HEK293 (cell line): ENCODE results near the gene CA12.

Source experiments
- CTCF ChIA-PET: fragments of 350-600 bp; formaldehyde crosslinking; extraction: SDS; loops from one replicate; lab custom pipeline; 2021; ENCODE audit warnings: antibody characterized with exemption; lab: Yijun Ruan, JAX
- POLR2A ChIA-PET: fragments of 300-600 bp; formaldehyde crosslinking; extraction: SDS; loops from one replicate; lab custom pipeline; 2020; ENCODE audit warnings: antibody characterized with exemption, inconsistent platforms; lab: Yijun Ruan, JAX
- H3K27ac ChIP-seq: fragments of 200-500 bp; sonication (Bioruptor generic); 2 replicates; pipeline ENCODE4 v1.5.1; 2014; ENCODE audit warnings: low read depth, low read length, control low read depth, inconsistent platforms; ENCODE audit errors: extremely low read depth
- H3K36me3 ChIP-seq, 2 experiments: fragments of 200-500 bp in 1 of 2; sonication (Bioruptor generic) in 1 of 2; 1 replicate in 1 of 2; 2 replicates in 1 of 2; pipeline ENCODE4 v1.5.1; 2014 to 2017; ENCODE audit warnings: inconsistent platforms in 2 of 2, low read length in 2 of 2; ENCODE audit not compliant: control insufficient read depth in 2 of 2, insufficient read depth in 1 of 2
- H3K4me1 ChIP-seq: fragments of 200-500 bp; sonication (Bioruptor generic); 2 replicates; pipeline ENCODE4 v1.5.1; 2014; ENCODE audit warnings: mild to moderate bottlenecking, low read length, inconsistent platforms; ENCODE audit not compliant: control insufficient read depth, insufficient read depth
- H3K4me3 ChIP-seq: 2 replicates; pipeline ENCODE4 v1.5.1; 2011; ENCODE audit warnings: low read depth, mild to moderate bottlenecking, control low read depth, low read length, moderate library complexity
- H3K9me3 ChIP-seq: fragments of 200-500 bp; sonication (Bioruptor generic); 2 replicates; pipeline ENCODE4 v1.5.1; 2014; ENCODE audit warnings: low read depth, low read length, inconsistent platforms; ENCODE audit not compliant: control insufficient read depth, insufficient read depth
- GLI4 ChIP-seq: fragments of 450-650 bp; formaldehyde crosslinking; IDR thresholded peaks from 2 replicates; pipeline ENCODE4 v1.5.1; 2016; ENCODE audit warnings: missing biosample characterization, missing genetic modification characterization
- HOXC10 ChIP-seq: sonication (generic); formaldehyde crosslinking; IDR thresholded peaks from 2 replicates; pipeline ENCODE4 v1.8.1; 2023; ENCODE audit warnings: mild to moderate bottlenecking, missing genetic modification reagents
- IKZF3 ChIP-seq: fragments of 450-650 bp; IDR thresholded peaks from 2 replicates; pipeline ENCODE4 v1.5.0; 2018; ENCODE audit warnings: missing biosample characterization, mild to moderate bottlenecking, missing genetic modification characterization, moderate library complexity
- KLF9 ChIP-seq: fragments of 450-650 bp; formaldehyde crosslinking; IDR thresholded peaks from 2 replicates; pipeline ENCODE4 v1.5.1; 2016; ENCODE audit warnings: missing biosample characterization, missing genetic modification characterization, low read depth
- OSR2 ChIP-seq: fragments of 450-650 bp; formaldehyde crosslinking; IDR thresholded peaks from 2 replicates; pipeline ENCODE4 v1.5.1; 2016; ENCODE audit warnings: missing biosample characterization, missing genetic modification characterization
- TCF7L2 ChIP-seq: IDR thresholded peaks from 2 replicates; pipeline ENCODE4 v1.6.1; 2011; ENCODE audit warnings: low read depth, mild to moderate bottlenecking, inconsistent platforms, low read length, moderate library complexity, borderline replicate concordance
- ZBTB1 ChIP-seq: fragments of 450-650 bp; formaldehyde crosslinking; IDR thresholded peaks from 2 replicates; pipeline ENCODE4 v1.5.1; 2016; ENCODE audit warnings: missing biosample characterization, missing genetic modification characterization
- ZNF16 ChIP-seq: fragments of 450-650 bp; formaldehyde crosslinking; IDR thresholded peaks from 2 replicates; pipeline ENCODE4 v1.5.1; 2016; ENCODE audit warnings: low read depth, missing biosample characterization, missing genetic modification characterization
- ZNF2 ChIP-seq: fragments of 450-650 bp; formaldehyde crosslinking; IDR thresholded peaks from 2 replicates; pipeline ENCODE4 v1.5.1; 2016; ENCODE audit warnings: missing biosample characterization, missing genetic modification characterization
- ZNF366 ChIP-seq: fragments of 450-650 bp; formaldehyde crosslinking; conservative IDR thresholded peaks from 2 replicates; pipeline ENCODE4 v1.5.1; 2016; ENCODE audit warnings: missing biosample characterization, missing genetic modification characterization
- ZNF394 ChIP-seq: fragments of 450-650 bp; formaldehyde crosslinking; IDR thresholded peaks from 2 replicates; pipeline ENCODE4 v1.5.1; 2016; ENCODE audit warnings: missing biosample characterization, missing genetic modification characterization, mild to moderate bottlenecking, moderate library complexity, borderline replicate concordance
- ZNF404 ChIP-seq: fragments of 450-650 bp; formaldehyde crosslinking; IDR thresholded peaks from 2 replicates; pipeline ENCODE4 v1.5.1; 2017; ENCODE audit warnings: missing biosample characterization, missing genetic modification characterization
- ZNF560 ChIP-seq: fragments of 450-650 bp; formaldehyde crosslinking; IDR thresholded peaks from 2 replicates; pipeline ENCODE4 v1.5.1; 2017; ENCODE audit warnings: missing biosample characterization, missing genetic modification characterization, borderline replicate concordance
- ZNF76 ChIP-seq: fragments of 450-650 bp; formaldehyde crosslinking; IDR thresholded peaks from 2 replicates; pipeline ENCODE4; 2016; ENCODE audit warnings: low read depth, missing biosample characterization, missing genetic modification characterization, borderline replicate concordance
- ZNF785 ChIP-seq: fragments of 450-650 bp; formaldehyde crosslinking; IDR thresholded peaks from 2 replicates; pipeline ENCODE4 v1.5.1; 2016; ENCODE audit warnings: missing biosample characterization, missing genetic modification characterization
- ZSCAN16 ChIP-seq: fragments of 450-650 bp; formaldehyde crosslinking; IDR thresholded peaks from 2 replicates; pipeline ENCODE4 v1.5.1; 2016; ENCODE audit warnings: missing biosample characterization, missing genetic modification characterization
- TF ChIP-seq, protein P1 (sequence below): fragments of 450-650 bp; formaldehyde crosslinking; IDR thresholded peaks from 2 replicates; pipeline ENCODE4 v1.5.1; 2017; ENCODE audit warnings: missing biosample characterization, missing genetic modification characterization
- TF ChIP-seq, protein P2 (sequence below): fragments of 450-650 bp; formaldehyde crosslinking; IDR thresholded peaks from 2 replicates; pipeline ENCODE4 v1.5.1; 2016; ENCODE audit warnings: missing biosample characterization, missing genetic modification characterization, low read depth
- TF ChIP-seq, protein P3 (sequence below): fragments of 450-650 bp; formaldehyde crosslinking; conservative IDR thresholded peaks from 2 replicates; pipeline ENCODE4 v1.5.1; 2016; ENCODE audit warnings: low read depth, missing biosample characterization, missing genetic modification characterization

The CA12 gene

DNA sequence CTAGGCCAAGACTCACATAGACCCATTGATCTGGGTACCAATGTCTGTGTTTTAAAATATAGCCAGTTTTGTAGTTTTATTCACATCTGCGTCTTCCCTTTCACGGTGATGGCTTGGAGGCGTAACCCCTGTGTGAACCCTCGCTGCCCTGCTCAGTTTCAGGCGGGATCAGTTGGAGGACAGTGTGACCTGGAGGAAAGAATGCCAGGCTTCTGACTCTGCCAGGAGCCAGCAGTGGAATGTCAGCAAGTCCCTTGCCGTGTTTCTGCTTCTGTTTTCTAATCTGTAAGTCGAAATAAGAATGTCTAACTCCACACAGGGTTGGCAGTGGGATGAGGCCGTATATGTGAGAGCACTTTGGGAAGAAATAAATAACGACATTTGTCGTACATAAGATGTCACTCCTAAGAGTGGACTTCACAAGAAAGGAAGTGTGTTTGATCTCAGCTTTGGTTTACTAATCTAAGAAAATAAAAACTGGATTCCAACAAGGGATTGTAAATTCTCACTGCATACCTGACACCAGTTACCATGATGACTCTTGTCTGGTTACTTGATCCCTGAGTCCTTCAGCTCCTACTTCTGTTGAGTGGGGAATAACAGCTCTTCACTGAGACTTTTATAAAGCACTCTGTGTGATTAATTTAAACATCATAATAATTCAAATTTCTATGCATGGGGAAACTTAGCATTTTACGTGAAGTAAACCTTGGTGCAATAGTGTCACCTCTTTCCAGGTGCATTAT is 6.3 kb upstream of the CA12 start (continued):
- TF ChIP-seq ZNF560 (no peak), HOXC10 (no peak), ZNF366 (tag by site-specific recombination) (no peak), KLF9 (tag by site-specific recombination) (no peak)
- TF ChIP-seq, protein P1, sequence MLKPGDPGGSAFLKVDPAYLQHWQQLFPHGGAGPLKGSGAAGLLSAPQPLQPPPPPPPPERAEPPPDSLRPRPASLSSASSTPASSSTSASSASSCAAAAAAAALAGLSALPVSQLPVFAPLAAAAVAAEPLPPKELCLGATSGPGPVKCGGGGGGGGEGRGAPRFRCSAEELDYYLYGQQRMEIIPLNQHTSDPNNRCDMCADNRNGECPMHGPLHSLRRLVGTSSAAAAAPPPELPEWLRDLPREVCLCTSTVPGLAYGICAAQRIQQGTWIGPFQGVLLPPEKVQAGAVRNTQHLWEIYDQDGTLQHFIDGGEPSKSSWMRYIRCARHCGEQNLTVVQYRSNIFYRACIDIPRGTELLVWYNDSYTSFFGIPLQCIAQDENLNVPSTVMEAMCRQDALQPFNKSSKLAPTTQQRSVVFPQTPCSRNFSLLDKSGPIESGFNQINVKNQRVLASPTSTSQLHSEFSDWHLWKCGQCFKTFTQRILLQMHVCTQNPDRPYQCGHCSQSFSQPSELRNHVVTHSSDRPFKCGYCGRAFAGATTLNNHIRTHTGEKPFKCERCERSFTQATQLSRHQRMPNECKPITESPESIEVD (tag by site-specific recombination): no peak

DNA sequence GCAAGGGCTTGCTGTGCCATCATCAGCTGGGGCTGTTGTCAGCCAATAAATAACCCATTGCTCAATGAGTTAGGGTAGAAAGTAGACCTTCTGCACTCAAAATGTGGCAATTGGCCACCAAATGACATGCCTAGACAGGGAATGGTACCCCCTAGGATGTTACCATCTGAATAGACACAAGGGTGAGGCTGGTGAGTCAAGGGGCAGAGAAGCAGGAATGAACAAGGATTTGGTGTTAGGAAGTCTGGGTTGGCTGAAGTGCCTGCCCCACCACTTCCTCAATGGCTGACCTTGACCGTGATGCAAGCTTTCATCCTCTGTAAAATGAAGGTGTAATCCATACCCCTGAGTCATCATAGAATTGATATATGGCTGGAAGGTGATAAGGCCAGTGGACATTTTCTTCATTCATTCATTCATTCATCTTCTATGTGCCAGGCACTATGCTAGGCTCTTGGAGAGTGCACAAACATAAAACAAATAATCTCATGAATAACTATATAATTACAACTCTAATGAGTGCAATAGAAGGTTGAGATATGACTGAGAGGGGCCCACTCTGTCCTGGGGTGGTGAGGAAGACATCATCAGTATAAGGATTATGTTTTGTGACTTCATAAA is 4.4 kb upstream of the CA12 start:
- ChIA-PET POLR2A (no interaction called here), CTCF (no interaction called here)
- H3K4me3 ChIP-seq: no peak overlapping the region
- peaks cover 6% of the 10 kb centered on the region; the same call in 1 of the 2 replicates for H3K4me1 ChIP-seq
- H3K27ac ChIP-seq: no peak overlapping the region
- no peaks in the 10 kb centered on the region for H3K9me3 ChIP-seq
- TF ChIP-seq ZNF404 (tag by site-specific recombination) (no peak), ZNF16 (tag by site-specific recombination) (no peak), OSR2 (tag by site-specific recombination) (no peak), GLI4 (tag by site-specific recombination) (no peak), ZNF785 (tag by site-specific recombination) (no peak), TCF7L2 (no peak), ZNF394 (tag by site-specific recombination) (no peak), ZNF2 (tag by site-specific recombination) (no peak), ZSCAN16 (no peak), ZNF76 (tag by site-specific recombination) (no peak), ZBTB1 (tag by site-specific recombination) (no peak), IKZF3 (tag by site-specific recombination) (no peak)
- TF ChIP-seq, protein P2, sequence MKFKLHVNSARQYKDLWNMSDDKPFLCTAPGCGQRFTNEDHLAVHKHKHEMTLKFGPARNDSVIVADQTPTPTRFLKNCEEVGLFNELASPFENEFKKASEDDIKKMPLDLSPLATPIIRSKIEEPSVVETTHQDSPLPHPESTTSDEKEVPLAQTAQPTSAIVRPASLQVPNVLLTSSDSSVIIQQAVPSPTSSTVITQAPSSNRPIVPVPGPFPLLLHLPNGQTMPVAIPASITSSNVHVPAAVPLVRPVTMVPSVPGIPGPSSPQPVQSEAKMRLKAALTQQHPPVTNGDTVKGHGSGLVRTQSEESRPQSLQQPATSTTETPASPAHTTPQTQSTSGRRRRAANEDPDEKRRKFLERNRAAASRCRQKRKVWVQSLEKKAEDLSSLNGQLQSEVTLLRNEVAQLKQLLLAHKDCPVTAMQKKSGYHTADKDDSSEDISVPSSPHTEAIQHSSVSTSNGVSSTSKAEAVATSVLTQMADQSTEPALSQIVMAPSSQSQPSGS (tag by site-specific recombination): no peak
- TF ChIP-seq, protein P3, sequence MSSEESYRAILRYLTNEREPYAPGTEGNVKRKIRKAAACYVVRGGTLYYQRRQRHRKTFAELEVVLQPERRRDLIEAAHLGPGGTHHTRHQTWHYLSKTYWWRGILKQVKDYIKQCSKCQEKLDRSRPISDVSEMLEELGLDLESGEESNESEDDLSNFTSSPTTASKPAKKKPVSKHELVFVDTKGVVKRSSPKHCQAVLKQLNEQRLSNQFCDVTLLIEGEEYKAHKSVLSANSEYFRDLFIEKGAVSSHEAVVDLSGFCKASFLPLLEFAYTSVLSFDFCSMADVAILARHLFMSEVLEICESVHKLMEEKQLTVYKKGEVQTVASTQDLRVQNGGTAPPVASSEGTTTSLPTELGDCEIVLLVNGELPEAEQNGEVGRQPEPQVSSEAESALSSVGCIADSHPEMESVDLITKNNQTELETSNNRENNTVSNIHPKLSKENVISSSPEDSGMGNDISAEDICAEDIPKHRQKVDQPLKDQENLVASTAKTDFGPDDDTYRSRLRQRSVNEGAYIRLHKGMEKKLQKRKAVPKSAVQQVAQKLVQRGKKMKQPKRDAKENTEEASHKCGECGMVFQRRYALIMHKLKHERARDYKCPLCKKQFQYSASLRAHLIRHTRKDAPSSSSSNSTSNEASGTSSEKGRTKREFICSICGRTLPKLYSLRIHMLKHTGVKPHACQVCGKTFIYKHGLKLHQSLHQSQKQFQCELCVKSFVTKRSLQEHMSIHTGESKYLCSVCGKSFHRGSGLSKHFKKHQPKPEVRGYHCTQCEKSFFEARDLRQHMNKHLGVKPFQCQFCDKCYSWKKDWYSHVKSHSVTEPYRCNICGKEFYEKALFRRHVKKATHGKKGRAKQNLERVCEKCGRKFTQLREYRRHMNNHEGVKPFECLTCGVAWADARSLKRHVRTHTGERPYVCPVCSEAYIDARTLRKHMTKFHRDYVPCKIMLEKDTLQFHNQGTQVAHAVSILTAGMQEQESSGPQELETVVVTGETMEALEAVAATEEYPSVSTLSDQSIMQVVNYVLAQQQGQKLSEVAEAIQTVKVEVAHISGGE (tag by site-specific recombination): no peak
- H3K36me3 ChIP-seq: no peaks in the 10 kb centered on the region
